Neural crest cell (in vitro differentiated cells): ENCODE data around the gene CA6. TPM values are rescaled to one million over a fixed set of nuclear protein-coding genes. Genes with fewer than 3 reads are reported as not detected.

ENCODE experiments used
- DNase-seq: peaks from one replicate; pipeline ENCODE4 v3.0.0; 2021; ENCODE audit warnings: low read depth, mixed read lengths, low spot score
- H3K27ac Mint-ChIP-seq: one replicate; pipeline ENCODE4 v1.8.0; 2021; ENCODE audit warnings: mild to moderate bottlenecking, mixed read lengths; ENCODE audit not compliant: unreplicated experiment
- H3K27me3 Mint-ChIP-seq: 2 replicates; pipeline ENCODE4 v1.8.0; 2021; ENCODE audit warnings: low read depth, mild to moderate bottlenecking, mixed read lengths
- H3K36me3 Mint-ChIP-seq: 2 replicates; pipeline ENCODE4 v1.8.0; 2021; ENCODE audit warnings: low read depth, mild to moderate bottlenecking, mixed read lengths
- H3K4me1 Mint-ChIP-seq: 2 replicates; pipeline ENCODE4 v1.8.0; 2021; ENCODE audit warnings: mixed read lengths
- H3K4me3 Mint-ChIP-seq: one replicate; pipeline ENCODE4 v1.8.0; 2021; ENCODE audit warnings: mild to moderate bottlenecking, mixed read lengths
- H3K9me3 Mint-ChIP-seq: 2 replicates; pipeline ENCODE4 v1.8.0; 2021; ENCODE audit warnings: mixed read lengths
- total RNA-seq: library from RNA; stranded (reverse); gene quantifications from 2 replicates; pipeline ENCODE4 v1.2.1, GENCODE V29; 2021
- TF ChIP-seq, protein P1 (sequence below): fragments of 200-600 bp; sonication (generic); conservative IDR thresholded peaks from 2 replicates; pipeline ENCODE4 v1.5.0; 2021; ENCODE audit warnings: antibody characterized with exemption, mild to moderate bottlenecking

CA6 gene
- total RNA-seq, 1 donor from 2014 or later: not detected

GRCh38 chr1:8938232-8938999, 7.3 kb upstream of the CA6 start:
- no peak for DNase-seq
- Mint-ChIP-seq H3K27me3 (no peaks in the 10 kb centered on the region), H3K27ac (no peak overlapping the region), H3K36me3 (no peaks in the 10 kb centered on the region), H3K4me3 (no peak overlapping the region), H3K4me1 (peaks cover 53% of the 10 kb centered on the region), H3K9me3 (peaks cover 3% of the 10 kb centered on the region)
- TF ChIP-seq, protein P1, sequence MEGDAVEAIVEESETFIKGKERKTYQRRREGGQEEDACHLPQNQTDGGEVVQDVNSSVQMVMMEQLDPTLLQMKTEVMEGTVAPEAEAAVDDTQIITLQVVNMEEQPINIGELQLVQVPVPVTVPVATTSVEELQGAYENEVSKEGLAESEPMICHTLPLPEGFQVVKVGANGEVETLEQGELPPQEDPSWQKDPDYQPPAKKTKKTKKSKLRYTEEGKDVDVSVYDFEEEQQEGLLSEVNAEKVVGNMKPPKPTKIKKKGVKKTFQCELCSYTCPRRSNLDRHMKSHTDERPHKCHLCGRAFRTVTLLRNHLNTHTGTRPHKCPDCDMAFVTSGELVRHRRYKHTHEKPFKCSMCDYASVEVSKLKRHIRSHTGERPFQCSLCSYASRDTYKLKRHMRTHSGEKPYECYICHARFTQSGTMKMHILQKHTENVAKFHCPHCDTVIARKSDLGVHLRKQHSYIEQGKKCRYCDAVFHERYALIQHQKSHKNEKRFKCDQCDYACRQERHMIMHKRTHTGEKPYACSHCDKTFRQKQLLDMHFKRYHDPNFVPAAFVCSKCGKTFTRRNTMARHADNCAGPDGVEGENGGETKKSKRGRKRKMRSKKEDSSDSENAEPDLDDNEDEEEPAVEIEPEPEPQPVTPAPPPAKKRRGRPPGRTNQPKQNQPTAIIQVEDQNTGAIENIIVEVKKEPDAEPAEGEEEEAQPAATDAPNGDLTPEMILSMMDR: no peak

DNA sequence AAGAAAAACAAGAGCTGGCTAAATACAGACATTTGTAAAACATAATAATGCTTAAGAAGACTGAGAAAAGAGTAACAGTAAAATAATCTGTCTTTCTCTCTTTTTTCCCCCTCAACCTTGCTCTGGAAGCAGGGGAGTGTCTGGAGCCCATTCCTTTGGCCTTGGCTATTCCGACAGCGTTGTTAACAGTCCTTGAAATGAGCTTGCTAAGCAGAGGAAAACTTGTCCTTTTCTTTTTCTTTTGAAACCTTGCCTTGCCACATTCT, 6.7 kb upstream of the CA6 start:
- H3K27me3 Mint-ChIP-seq: no peaks in the 10 kb centered on the region
- H3K36me3 Mint-ChIP-seq: no peaks in the 10 kb centered on the region
- H3K4me3 Mint-ChIP-seq: no peak overlapping the region
- H3K27ac Mint-ChIP-seq: no peak overlapping the region
- TF ChIP-seq, protein P1: no peak
- peaks cover 58% of the 10 kb centered on the region for H3K4me1 Mint-ChIP-seq
- no peak for DNase-seq
- peaks cover 3% of the 10 kb centered on the region for H3K9me3 Mint-ChIP-seq

GRCh38 chr1:8939362-8939995, 6.2 kb upstream of the CA6 start:
- no peak for DNase-seq
- Mint-ChIP-seq H3K36me3 (no peaks in the 10 kb centered on the region), H3K4me3 (no peak overlapping the region), H3K4me1 (peaks cover 63% of the 10 kb centered on the region), H3K27ac (no peak overlapping the region), H3K9me3 (peaks cover 3% of the 10 kb centered on the region), H3K27me3 (no peaks in the 10 kb centered on the region)
- TF ChIP-seq, protein P1: no peak

GRCh38 chr1:8941906-8942305, 3.8 kb upstream of the CA6 start:
- Mint-ChIP-seq H3K4me1 (peaks cover 76% of the 10 kb centered on the region), H3K27ac (peak overlapping the region; percentile 95), H3K36me3 (no peaks in the 10 kb centered on the region), H3K4me3 (no peak overlapping the region), H3K9me3 (peaks cover 3% of the 10 kb centered on the region), H3K27me3 (no peaks in the 10 kb centered on the region)
- TF ChIP-seq, protein P1: no peak
- no peak for DNase-seq

DNA sequence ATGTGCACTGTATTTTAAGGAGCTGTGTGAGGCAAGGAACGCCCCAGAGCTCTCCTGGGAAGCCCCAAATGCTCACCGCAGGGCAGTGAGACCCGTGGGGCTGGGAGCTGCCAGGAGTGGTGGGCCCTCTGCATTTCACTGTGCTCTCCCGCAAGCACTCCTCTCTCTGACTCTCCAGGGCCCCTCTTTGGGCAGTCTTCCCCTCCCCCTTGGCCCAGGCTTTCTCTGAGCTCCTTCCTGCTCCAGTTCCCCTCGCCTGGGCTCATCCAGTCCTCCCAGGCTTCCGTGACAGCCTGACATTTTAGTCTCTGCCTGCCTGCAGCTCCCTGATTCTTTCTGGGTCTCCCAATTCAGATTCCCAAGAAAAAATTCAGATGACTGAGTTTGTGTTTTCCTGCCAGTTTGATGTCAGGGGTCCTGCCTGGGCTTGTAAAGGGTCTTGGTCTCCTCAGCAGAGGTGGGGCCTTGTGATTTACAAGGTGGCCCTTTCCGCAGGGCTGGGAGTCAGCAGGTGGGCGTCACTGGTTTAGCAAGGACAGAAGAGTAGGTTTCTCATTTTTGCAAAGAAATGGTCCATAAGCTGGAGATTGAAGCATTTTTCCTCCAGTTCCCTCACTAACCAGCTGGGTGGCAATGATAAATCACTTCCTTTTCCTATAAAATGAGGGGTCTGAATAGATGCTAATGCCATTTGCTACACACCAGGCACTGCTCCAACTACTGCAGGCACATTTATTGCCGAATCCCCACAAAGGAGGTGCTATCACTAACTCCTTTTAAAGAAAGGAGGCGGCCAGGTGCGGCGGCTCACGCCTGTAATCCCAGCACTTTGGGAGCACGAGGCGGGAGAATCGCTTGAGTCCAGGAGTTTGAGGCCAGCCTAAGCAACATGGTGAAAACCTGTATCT, 1.9 kb upstream of the CA6 start:
- DNase-seq: peak; percentile 12
- H3K4me3 Mint-ChIP-seq: no peak overlapping the region
- TF ChIP-seq, protein P1: no peak
- peaks cover 81% of the 10 kb centered on the region for H3K4me1 Mint-ChIP-seq
- no peaks in the 10 kb centered on the region for H3K27me3 Mint-ChIP-seq
- H3K9me3 Mint-ChIP-seq: peaks cover 3% of the 10 kb centered on the region
- peak overlapping the region; percentile 94 for H3K27ac Mint-ChIP-seq
- H3K36me3 Mint-ChIP-seq: no peaks in the 10 kb centered on the region
